Raji (cell line): ENCODE data around the gene STMN1.

ENCODE experiments used
- POLR2A ChIP-seq: IDR thresholded peaks from 2 replicates; pipeline ENCODE4 v1.6.1; 2011; ENCODE audit warnings: low read depth, low read length, control low read depth; ENCODE audit not compliant: insufficient read depth

The STMN1 gene

GRCh38 chr1:25905680-25906643 is at the start of gene STMN1:
TSS of gene STMN1 (minus strand) at chr1:25906419. CDS start at chr1:25904676, 1,743 bp downstream.
- peak; percentile 98 for TF ChIP-seq POLR2A

GRCh38 chr1:25955553-25955952 is 49.3 kb upstream of the STMN1 start:
- TF ChIP-seq POLR2A: no peak

GRCh38 chr1:25954282-25954938 is 48.2 kb upstream of the STMN1 start:
- TF ChIP-seq POLR2A: no peak

GRCh38 chr1:25952841-25953401 is 46.7 kb upstream of the STMN1 start:
- TF ChIP-seq POLR2A: no peak

- TF ChIP-seq POLR2A: no peak
Measured at GRCh38 chr1:25948641-25949040, 42.4 kb upstream of the STMN1 start.

GRCh38 chr1:25947027-25947426 is 40.8 kb upstream of the STMN1 start:
- TF ChIP-seq POLR2A: no peak

- no peak for TF ChIP-seq POLR2A
Measured at GRCh38 chr1:25945761-25946160, 39.5 kb upstream of the STMN1 start.

- no peak for TF ChIP-seq POLR2A
Measured at GRCh38 chr1:25944986-25945385, 38.8 kb upstream of the STMN1 start.

- TF ChIP-seq POLR2A: no peak
Measured at GRCh38 chr1:25936947-25937346, 30.7 kb upstream of the STMN1 start.

- TF ChIP-seq POLR2A: no peak
Measured at GRCh38 chr1:25933479-25934365, 27.5 kb upstream of the STMN1 start.

- no peak for TF ChIP-seq POLR2A
Measured at GRCh38 chr1:25932321-25932720, 26.1 kb upstream of the STMN1 start.

GRCh38 chr1:25929016-25929415 is 22.8 kb upstream of the STMN1 start:
- TF ChIP-seq POLR2A: no peak

- no peak for TF ChIP-seq POLR2A
Measured at GRCh38 chr1:25927521-25928265, 21.5 kb upstream of the STMN1 start.
